Measurements from ENCODE around the gene ATG4C.

DNA sequence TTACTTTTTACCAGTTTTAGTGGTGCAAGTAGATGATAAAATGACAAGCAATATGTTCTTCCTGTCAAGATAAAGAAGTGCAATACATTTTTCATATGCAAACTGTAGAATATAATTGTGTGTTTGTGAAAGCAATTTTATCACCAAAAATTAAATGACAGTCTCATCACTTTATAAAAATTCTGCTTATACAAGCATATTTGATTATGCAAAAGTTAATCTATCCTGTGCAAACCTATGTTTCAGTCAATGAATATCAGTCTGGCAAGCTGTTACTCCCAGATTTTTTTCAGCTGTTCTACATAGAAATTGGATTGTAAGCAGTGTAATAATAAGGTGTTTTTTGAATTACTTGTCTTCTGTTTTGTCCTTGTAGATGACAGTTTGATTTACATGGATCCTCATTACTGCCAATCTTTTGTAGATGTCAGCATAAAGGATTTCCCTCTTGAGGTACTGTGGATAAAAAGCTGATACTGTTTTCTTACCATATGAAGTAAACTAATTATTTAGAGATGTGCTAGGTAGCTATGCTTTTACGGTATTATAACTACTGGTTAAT lies 50.5 kb downstream of the ATG4C start:
- TF ChIP-seq POLR2A (IDR thresholded peaks at IDR 0.05; ENCODE audit: low read length) (no peak), EHMT2 (IDR thresholded peaks at IDR 0.05; ENCODE audit: low read depth) (no peak), MAX (IDR thresholded peaks at IDR 0.05) (no peak), CTCF (IDR thresholded peaks at IDR 0.05) (no peak), USF2 (IDR thresholded peaks at IDR 0.05) (no peak), SMC3 (IDR thresholded peaks at IDR 0.05) (no peak), CBX2 (IDR thresholded peaks at IDR 0.05; ENCODE audit: borderline replicate concordance, low read depth) (no peak), ESRRA (IDR thresholded peaks at IDR 0.05; ENCODE audit: borderline replicate concordance, low read length) (no peak), MAFK (IDR thresholded peaks at IDR 0.05; ENCODE audit: partially characterized antibody) (peak; percentile 42), HMGXB4 (CRISPR knock-in tag; IDR thresholded peaks at IDR 0.05; ENCODE audit: borderline replicate concordance) (no peak), JUN (IDR thresholded peaks at IDR 0.05) (no peak), REST (IDR thresholded peaks at IDR 0.05) (no peak), CHD2 (IDR thresholded peaks at IDR 0.05; ENCODE audit: low read length, partially characterized antibody) (no peak)
